GM12874 (cell line): ENCODE results near the gene ADRA2B.

Experiments
- CTCF ChIP-seq: IDR thresholded peaks from 2 replicates; pipeline ENCODE4 v1.5.1; 2011; ENCODE audit warnings: low read depth, mild to moderate bottlenecking, control low read depth, low read length, moderate library complexity; ENCODE audit not compliant: insufficient read depth

The ADRA2B gene

GRCh38 chr2:96081042-96081441, 35.3 kb downstream of the ADRA2B start:
- TF ChIP-seq CTCF = no peak

GRCh38 chr2:96075199-96075771, 41.1 kb downstream of the ADRA2B start:
- TF ChIP-seq CTCF = no peak

GRCh38 chr2:96074156-96074555, 42.2 kb downstream of the ADRA2B start:
- TF ChIP-seq CTCF = no peak

DNA sequence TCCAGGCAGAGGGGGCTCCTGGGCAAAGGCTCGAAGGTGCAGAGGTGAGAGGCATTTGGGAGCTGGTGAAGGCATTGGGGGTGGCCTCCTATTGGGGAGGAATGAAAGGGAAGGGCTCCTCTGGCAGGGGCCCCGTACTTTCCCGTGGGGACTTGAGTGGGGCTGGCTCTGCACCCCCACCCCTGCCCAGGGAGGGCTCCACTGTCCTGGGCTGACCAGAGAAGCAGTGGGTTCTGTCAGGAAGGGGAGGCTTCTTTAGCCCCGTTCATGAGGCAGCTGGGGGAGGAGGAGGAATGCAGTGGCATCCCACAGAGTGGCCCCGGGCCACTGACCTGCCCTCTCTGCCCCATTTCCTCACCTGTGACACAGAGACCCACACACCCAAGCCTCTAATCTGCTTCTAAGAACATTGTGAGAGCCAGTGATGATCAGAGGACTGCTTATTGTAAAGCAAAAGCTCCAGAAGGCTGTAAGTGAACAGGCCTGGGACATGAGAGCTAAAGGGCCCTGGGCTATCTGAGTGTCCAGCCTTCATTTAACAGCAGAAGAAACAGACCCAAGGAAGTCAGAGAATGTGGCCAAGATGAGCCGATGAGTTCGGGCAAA, 43.1 kb downstream of the ADRA2B start:
- no peak for TF ChIP-seq CTCF

- no peak for TF ChIP-seq CTCF
Observed at GRCh38 chr2:96072746-96073145, 43.6 kb downstream of the ADRA2B start.

- TF ChIP-seq CTCF = no peak
Observed at GRCh38 chr2:96065381-96065930, 50.9 kb downstream of the ADRA2B start.
